Lung microvascular endothelial cell (primary cell): ENCODE measurements around the gene EZH2. TPM values are rescaled to one million over a fixed set of nuclear protein-coding genes. Genes with fewer than 3 reads are reported as not detected.
A peak's percentile ranks its signal among the peaks of the same experiment; 100 is the strongest.

Source experiments
- DNase-seq, 2 donors: peaks; one replicate each; pipeline versions ENCODE4 v3.0.0 to v3.0.0-alpha.2; 2010; ENCODE audit warnings: low read depth in 2 of 2
- total RNA-seq: library from RNA; depleted of rRNA; stranded (reverse); fragments of >200 nt; gene quantifications from 2 replicates; pipeline ENCODE4 v1.2.1, GENCODE V29; 2014

The EZH2 gene
- total RNA-seq, 1 donor from 2014 or later: 4.8 TPM

GRCh38 chr7:148901178-148901577, 17.1 kb upstream of the EZH2 start:
- DNase-seq: no peak

GRCh38 chr7:148898845-148899484, 14.9 kb upstream of the EZH2 start:
- DNase-seq: no peak

GRCh38 chr7:148894591-148894990, 10.5 kb upstream of the EZH2 start:
- DNase-seq: no peak

- DNase-seq: no peak
Observed at GRCh38 chr7:148893071-148893470, 9.0 kb upstream of the EZH2 start.

- DNase-seq: no peak
Observed at GRCh38 chr7:148888300-148888699, 4.2 kb upstream of the EZH2 start.

- no peak for DNase-seq
Observed at GRCh38 chr7:148886844-148887243, 2.8 kb upstream of the EZH2 start.

GRCh38 chr7:148884299-148885022, 370 bp upstream of the EZH2 start:
- DNase-seq: peak; percentile 94 to 96

GRCh38 chr7:148883266-148884048, 634 bp downstream of the EZH2 start:
- peak; percentile 28 for DNase-seq

GRCh38 chr7:148882841-148883265, 1.2 kb downstream of the EZH2 start:
- DNase-seq: peak; percentile 12 to 22

- no peak for DNase-seq
Observed at GRCh38 chr7:148882192-148882591, 1.9 kb downstream of the EZH2 start.

GRCh38 chr7:148878317-148878716, 5.8 kb downstream of the EZH2 start:
- DNase-seq: no peak

GRCh38 chr7:148877517-148877916, 6.6 kb downstream of the EZH2 start:
- no peak for DNase-seq

- no peak for DNase-seq
Observed at GRCh38 chr7:148872188-148872587, 11.9 kb downstream of the EZH2 start.

GRCh38 chr7:148871551-148871950, 12.5 kb downstream of the EZH2 start:
- no peak for DNase-seq

- DNase-seq: no peak
Observed at GRCh38 chr7:148871030-148871429, 13.1 kb downstream of the EZH2 start.

- no peak for DNase-seq
Observed at GRCh38 chr7:148868378-148868674, 15.8 kb downstream of the EZH2 start.

- no peak for DNase-seq
Observed at GRCh38 chr7:148867596-148868377, 16.3 kb downstream of the EZH2 start.

- no peak for DNase-seq
Observed at GRCh38 chr7:148866362-148866761, 17.7 kb downstream of the EZH2 start.

GRCh38 chr7:148865283-148865682, 18.8 kb downstream of the EZH2 start:
- DNase-seq: no peak

- no peak for DNase-seq
Observed at GRCh38 chr7:148863324-148863723, 20.8 kb downstream of the EZH2 start.

GRCh38 chr7:148862481-148862880, 21.6 kb downstream of the EZH2 start:
- no peak for DNase-seq

- no peak for DNase-seq
Observed at GRCh38 chr7:148858489-148858888, 25.6 kb downstream of the EZH2 start.
